Inferior parietal cortex (tissue), 1 donor: ENCODE results near the gene HLA-DPB1.

Experiments used
- DNase-seq: peaks from one replicate; pipeline ENCODE4 v3.0.0-alpha.2; 2016; ENCODE audit errors: extremely low spot score

The HLA-DPB1 gene

DNA sequence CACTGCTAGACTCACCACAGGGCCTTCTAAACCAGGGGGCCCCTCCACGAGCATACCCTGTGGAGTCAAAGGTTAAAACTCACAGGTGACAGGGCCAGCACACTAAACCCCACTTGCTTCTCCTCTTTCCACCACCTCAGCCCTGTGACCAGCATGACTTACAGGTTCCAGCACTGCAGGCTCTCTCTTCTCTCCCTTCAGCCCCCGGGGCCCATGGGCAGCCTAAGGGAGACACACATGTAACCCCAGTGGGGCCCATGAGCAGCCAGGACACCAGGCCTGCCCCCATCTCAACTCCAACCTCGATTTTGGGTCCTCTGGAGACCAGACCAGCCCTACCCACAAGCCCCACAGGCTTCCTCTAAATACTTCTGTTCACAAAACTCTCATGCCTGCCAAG, 28.0 kb downstream of the HLA-DPB1 start:
- DNase-seq: no peak

DNA sequence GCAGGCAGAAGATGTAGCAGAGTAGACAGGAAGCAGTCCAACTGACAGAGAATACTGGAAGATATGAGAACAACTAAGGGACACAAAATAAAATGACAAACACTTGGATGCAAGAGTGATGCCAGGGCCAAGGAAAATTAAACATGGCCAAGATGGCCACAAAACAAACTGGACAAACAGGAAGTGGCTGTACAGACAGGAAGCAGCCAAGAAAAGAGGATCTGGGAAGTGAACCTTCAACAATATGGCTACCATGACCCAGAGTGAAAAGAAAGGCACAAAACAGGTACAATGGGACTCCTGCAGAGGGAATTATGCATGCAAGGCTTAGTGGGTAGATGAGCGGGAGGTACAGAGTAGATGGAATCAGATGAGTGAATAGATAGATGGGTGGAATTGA, 29.1 kb downstream of the HLA-DPB1 start:
- DNase-seq: no peak

DNA sequence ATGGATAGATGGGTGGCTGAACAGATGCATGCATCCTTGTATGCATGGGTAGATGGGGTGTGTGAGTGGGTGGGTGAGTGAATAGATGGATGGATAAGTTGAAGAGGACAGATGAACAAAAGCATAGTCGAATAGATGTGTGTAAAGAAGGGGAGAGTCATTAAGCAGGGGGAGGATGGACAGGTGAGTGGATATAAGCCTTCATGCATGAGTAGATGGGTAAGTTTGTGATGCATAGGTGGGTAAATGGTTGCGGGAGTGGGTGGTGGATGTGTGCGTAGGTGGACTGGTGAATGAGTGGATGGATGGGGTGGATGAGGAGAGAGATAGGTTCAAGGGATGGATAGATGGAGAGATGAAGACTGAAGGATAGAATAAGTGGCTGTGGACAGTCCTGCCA, 29.6 kb downstream of the HLA-DPB1 start:
- no peak for DNase-seq

DNA sequence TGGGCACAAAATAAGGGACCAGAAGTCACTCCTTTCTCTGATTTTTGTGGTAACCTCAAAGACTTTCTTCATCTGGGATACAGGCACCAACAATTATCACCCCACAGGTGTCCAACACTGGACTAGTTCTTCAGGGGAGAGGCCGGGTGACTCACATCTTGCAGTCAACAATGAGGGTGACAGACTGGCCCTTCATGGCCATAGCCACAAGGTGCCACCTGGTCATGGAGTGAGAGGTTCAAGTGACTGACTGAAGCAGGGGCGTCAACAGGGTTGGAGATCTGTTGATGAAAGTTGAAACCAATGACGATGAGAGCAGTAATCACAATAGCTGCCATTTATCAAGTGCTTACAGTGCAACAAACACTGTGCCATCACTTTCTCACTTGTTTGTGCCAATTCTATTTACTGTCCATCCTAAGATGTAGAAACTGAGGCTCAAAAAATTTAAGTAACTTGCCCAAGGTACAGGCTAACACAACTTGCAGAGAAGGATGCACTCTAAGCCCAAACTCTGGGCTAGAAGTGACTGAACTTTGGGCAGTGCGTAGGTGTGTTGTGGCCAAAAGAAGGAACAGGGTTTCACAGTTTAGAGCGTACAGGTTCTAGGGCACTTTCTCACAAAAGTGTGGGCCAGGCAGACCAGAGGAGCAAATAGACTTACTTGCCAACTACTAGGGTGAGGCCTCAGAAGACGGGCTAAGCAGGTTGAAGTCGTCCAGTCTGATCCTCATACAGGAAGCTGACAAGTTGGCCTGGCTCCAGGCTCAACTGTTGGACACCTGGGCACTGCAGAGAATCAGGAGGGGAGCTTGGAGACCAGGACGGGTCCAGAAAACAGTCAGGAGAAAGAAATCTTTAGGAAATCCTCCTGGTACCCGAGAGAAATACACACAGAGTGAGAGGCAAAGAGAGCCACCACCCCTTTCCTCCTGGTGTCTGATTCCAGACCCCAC, 30.4 kb downstream of the HLA-DPB1 start:
- DNase-seq: no peak

DNA sequence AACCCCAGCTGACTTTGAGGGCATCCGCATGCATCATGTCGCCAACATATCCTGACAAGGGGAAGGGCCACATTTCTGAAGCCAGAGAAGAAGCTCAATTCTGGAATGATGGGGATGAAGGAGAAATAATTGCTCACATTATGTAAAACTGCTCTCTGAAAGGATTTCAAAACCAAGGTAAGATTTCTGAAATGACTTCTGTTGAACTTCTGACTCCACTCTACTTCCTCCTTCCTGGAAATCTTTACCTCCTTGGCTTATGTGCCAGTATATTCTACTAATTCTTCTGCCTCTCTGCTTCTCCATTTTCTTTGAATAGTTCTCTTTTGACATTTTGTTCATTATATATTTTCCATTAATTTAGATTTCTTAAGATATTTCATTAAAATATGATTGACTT, 31.9 kb downstream of the HLA-DPB1 start:
- no peak for DNase-seq

- no peak for DNase-seq
These were observed 32.5 kb downstream of the HLA-DPB1 start for GRCh38 chr6:33108307-33108706.

DNA sequence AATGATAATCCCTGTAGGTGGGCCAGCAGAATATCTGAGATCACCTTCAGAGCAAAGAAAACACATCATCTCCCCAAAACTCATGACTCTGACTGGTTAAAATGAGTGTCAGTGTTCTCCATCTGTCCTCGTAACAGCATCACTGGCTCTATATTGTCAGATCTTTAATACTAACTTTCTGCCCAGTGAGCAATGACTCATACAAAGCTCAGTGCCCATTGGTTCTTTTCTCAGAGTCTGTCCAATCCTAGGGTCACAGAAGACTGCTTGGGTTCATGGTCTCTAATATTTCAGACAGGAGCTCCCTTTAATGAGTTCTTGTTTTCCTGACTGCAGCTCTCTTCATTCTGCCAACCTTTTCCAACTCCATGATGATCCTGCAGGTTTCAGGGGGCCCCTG, 36.4 kb downstream of the HLA-DPB1 start:
- DNase-seq: peak; percentile 69

GRCh38 chr6:33113755-33114154, 38.0 kb downstream of the HLA-DPB1 start:
- no peak for DNase-seq

GRCh38 chr6:33114406-33114805, 38.6 kb downstream of the HLA-DPB1 start:
- no peak for DNase-seq

- no peak for DNase-seq
These were observed 40.6 kb downstream of the HLA-DPB1 start for GRCh38 chr6:33116417-33116816.

DNA sequence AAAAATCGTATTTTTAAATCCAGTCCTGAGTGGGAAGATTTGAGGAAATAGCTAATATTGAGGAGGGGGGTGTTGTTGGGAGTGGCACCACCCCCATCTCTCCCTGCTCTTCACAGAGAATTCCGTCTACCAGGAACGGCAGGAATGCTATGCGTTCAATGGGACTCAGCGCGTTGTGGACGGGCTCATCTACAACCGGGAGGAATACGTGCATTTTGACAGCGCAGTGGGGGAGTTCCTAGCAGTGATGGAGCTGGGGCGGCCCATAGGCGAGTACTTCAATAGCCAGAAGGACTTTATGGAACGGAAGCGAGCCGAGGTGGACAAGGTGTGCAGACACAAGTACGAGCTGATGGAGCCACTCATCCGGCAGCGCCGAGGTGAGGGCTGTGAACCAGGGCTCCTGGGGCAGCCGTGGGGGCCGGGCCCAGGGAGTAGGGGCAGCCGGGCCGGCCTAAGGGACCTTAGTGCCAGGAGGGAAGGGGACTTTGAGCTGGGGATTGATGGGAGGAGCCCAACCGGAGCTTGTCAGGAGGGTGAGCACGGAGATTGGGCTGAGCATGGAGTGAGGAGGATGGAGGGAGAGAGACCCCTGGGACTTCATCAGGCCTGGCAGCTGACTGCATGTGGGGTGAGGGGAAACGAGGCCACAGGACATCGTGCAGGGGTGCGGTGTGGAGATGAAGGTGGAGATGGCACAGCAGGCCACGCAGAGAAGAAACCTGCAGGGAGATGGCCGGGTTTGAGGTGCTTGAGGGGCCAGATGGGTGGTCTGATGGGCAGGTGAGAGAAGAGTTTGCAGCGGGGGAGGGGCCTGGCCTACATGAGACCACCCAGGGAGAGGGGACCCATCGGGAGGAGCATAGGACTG, 41.3 kb downstream of the HLA-DPB1 start:
- DNase-seq: peak; percentile 30

DNA sequence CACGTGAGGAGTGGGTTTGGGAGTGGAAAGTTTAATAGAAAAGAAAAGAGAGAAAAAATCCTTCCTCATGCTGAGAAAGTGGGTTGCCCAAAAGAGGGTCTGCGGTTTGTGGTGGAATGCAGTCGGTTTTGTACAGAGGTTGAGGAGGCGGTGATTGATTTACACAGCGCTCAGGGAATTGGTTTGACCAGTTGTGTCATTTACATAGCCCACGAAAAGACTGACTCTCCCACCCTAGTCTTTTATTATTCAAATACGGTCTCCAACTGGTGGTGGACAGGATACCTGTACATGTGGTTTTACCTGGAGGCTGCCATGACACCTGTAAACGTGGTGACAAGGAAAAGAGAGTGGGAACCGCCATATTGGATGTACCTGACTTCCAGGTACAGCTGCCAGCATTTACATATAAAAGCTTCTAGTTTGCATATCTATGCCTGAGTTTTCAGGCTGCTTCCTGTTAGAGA, 42.1 kb downstream of the HLA-DPB1 start:
- DNase-seq: no peak

DNA sequence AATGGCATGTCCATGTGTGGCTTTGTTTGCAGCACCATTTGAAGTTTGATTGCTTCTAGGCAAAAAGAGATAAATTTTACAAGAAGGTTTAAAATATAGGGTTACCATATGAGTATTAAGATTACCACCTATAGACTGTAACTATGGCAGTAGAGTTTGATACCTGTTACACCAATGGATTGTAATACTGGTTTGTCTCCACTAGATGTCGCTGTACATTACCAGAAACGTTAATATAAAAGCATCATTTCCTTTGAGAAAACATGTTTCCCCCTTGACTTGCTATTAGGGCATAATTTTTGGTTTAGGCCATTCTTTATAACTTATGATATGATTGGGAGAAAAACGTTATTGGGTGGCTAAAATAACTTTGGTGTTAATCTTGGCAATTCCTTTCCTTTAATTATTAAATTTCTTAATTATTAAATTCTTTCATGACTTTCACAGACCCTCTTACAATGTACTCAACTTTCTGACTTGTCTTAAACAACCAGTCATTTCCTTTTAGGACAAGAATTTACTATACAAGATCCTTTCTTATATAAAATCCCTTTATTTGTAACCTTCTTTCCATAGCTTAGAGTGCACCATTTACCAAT, 42.8 kb downstream of the HLA-DPB1 start:
- DNase-seq: peak; percentile 84

DNA sequence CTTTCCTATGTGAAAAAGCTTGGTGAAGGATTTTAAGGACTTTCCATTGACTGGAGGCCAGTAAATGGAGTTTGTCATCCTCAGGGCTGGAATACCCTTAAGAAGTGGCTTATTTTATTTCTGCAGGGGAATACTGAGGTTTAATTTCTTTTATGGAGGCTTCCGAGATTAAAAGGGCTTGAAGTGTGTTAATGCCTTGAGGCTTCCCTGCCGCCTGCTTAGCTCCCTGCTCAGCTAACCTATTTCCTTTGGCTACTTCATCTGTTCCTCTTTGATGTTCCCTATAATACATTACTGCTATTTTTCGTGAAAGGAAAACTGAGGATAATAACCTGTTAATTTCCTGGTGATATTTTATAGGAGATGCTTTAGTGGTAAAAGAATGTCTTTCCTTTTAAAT, 44.2 kb downstream of the HLA-DPB1 start:
- DNase-seq: no peak

- no peak for DNase-seq
These were observed 47.4 kb downstream of the HLA-DPB1 start for GRCh38 chr6:33123181-33123580.

- peak; percentile 52 for DNase-seq
These were observed 48.1 kb downstream of the HLA-DPB1 start for GRCh38 chr6:33123732-33124524.

- no peak for DNase-seq
These were observed 48.7 kb downstream of the HLA-DPB1 start for GRCh38 chr6:33124525-33124901.

GRCh38 chr6:33124947-33125346, 49.2 kb downstream of the HLA-DPB1 start:
- DNase-seq: no peak

DNA sequence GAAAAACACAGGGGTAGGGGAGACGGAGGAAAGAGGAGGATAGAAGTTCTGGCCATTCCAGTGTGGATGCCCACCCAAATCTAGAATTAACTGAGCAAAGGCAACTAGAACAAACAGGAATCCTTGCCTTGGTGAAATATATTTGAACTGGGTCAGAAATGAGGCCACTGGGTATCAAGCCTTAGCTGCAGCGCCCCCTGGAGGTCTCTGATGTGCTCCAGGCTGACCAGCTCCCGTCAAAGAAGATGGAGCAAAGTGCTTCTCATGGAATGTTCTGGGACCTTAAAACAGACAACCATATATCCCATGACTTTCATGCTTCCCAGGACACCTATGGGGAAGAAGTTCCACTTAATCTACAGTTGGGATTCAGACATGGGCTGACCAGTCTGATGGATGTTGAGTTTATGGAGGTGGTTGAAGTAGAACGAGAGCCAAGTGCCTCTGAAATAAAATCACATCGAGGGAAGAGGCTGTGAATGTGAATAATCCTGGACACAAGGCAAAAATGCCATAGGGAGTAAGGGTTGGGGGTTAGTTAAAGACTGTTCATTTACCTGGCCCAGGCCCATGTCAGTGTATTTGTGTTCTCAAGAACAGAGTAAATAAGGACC, 50.4 kb downstream of the HLA-DPB1 start:
- peak; percentile 57 for DNase-seq

GRCh38 chr6:33128318-33128717, 52.5 kb downstream of the HLA-DPB1 start:
- DNase-seq: no peak

DNA sequence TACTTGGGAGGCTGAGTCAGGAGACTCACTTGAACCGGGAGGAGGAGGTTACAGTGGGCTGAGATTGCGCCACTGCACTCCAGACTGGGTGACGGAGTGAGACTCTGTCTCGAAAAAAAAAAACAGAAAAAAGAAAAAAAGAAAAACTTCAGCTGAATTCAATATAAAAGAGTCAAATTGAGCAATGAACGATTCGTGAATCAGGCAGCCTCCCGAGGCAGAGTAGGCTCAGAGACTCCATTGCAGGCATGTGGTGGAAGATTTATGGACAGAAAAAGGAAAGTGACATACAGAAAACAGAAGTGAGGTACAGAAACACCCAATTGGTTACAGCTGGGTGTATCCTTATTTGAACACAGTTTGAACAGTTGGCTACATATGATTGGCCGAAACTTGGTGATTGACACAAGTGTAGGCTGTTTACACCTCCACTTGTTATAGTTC, 56.3 kb downstream of the HLA-DPB1 start:
- no peak for DNase-seq
